ENCODE results near the gene ERLIN1.

ERLIN1 gene

DNA sequence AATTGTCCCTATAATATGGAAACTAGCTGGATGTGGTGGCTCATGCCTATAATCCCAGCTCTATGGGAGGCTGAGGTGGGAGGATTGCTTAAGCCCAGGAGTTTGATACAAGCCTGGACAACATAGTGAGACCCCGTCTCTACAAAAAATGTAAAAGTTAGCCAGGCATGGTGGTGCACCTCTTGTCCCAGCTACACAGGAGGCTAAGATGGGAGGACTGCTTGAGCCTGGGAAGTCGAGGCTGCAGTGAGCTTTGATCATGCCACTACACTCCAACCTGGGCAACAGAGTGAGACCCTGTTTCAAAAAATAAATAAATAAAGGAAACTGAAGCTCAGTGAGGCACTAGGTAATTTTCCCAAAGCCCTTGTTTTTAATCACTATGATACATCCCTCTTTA, 15.7 kb upstream of the ERLIN1 start:
- H4K20me1 ChIP-seq, result 0 out of 22 replicates have a peak, but pooled peaks cover 0 to 5% (median 0%) of the 10 kb centered on the region in 11 experiments
- no peaks in the 10 kb centered on the region for H3K27me3 ChIP-seq
- no peak overlapping the region for H3K9ac ChIP-seq
- H3K4me1 ChIP-seq, result no peaks in the 10 kb centered on the region
- no peak overlapping the region for H3K4me2 ChIP-seq
- H3K36me3 ChIP-seq, result peaks cover 89 to 99% (median 96%) of the 10 kb centered on the region in 11 experiments
- H3K27ac ChIP-seq, result no peak overlapping the region
- no peak for TF ChIP-seq Cebpa-rat (IDR thresholded peaks at IDR 0.05)
- H3K9me3 ChIP-seq (replicated peaks in 1 of 11), result no peaks in the 10 kb centered on the region
- H3K4me3 ChIP-seq, result no peak overlapping the region

- no peak overlapping the region for H3K9ac ChIP-seq
- no peak overlapping the region for H3K4me2 ChIP-seq
- TF ChIP-seq Cebpa-rat (IDR thresholded peaks at IDR 0.05), result no peak
- H3K36me3 ChIP-seq, result peaks cover 87 to 100% (median 96%) of the 10 kb centered on the region in 11 experiments
- peaks cover 0 to 5% (median 0%) of the 10 kb centered on the region in 11 experiments; a peak in 1 of 22 replicates for H4K20me1 ChIP-seq
- no peaks in the 10 kb centered on the region for H3K27me3 ChIP-seq
- peaks cover 0 to 13% (median 2%) of the 10 kb centered on the region in 10 experiments; a peak in 9 of 20 replicates for H3K4me1 ChIP-seq
- H3K4me3 ChIP-seq, result no peak overlapping the region
- H3K27ac ChIP-seq, result no peak overlapping the region
- no peaks in the 10 kb centered on the region for H3K9me3 ChIP-seq (replicated peaks in 1 of 11)
These were observed 8.9 kb upstream of the ERLIN1 start for GRCh38 chr10:100194711-100195110.

DNA sequence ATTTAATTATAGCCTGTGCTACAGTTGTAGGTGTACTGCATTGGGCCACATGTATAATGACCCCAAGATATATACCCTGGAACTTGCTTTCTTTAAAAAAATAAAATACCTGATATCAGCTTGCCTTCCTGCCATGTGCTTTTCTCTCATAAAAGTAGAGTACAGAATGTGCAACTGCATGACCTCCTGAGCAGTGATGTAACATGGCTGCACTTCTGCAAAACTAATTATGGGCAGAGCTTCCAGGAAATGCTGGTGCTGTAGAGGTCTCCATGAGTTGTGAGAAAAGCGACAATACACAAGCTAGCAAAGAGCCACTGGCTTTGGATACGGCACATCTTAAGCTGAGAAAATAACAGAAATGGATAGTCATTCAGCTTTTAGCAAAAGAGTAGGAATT, 6.5 kb upstream of the ERLIN1 start:
- Histone ChIP-seq H3K36me3 (peaks cover 68 to 99% (median 89%) of the 10 kb centered on the region in 11 experiments), H3K27ac (peak overlapping the region in 2 of 11 experiments; percentile 12 to 39; a peak in 2 of 22 replicates), H3K27me3 (no peaks in the 10 kb centered on the region), H4K20me1 (peaks cover 0 to 5% (median 0%) of the 10 kb centered on the region in 11 experiments; a peak in 1 of 22 replicates), H3K4me3 (no peak overlapping the region), H3K9ac (no peak overlapping the region), H3K9me3 (replicated peaks in 1 of 11) (no peaks in the 10 kb centered on the region), H3K4me2 (peak overlapping the region in 4 of 11 experiments; percentile 12 to 63 (median 26); a peak in 6 of 22 replicates), H3K4me1 (peaks cover 3 to 24% (median 9%) of the 10 kb centered on the region in 10 experiments; a peak in 19 of 20 replicates)
- TF ChIP-seq Cebpa-rat (IDR thresholded peaks at IDR 0.05), result no peak

DNA sequence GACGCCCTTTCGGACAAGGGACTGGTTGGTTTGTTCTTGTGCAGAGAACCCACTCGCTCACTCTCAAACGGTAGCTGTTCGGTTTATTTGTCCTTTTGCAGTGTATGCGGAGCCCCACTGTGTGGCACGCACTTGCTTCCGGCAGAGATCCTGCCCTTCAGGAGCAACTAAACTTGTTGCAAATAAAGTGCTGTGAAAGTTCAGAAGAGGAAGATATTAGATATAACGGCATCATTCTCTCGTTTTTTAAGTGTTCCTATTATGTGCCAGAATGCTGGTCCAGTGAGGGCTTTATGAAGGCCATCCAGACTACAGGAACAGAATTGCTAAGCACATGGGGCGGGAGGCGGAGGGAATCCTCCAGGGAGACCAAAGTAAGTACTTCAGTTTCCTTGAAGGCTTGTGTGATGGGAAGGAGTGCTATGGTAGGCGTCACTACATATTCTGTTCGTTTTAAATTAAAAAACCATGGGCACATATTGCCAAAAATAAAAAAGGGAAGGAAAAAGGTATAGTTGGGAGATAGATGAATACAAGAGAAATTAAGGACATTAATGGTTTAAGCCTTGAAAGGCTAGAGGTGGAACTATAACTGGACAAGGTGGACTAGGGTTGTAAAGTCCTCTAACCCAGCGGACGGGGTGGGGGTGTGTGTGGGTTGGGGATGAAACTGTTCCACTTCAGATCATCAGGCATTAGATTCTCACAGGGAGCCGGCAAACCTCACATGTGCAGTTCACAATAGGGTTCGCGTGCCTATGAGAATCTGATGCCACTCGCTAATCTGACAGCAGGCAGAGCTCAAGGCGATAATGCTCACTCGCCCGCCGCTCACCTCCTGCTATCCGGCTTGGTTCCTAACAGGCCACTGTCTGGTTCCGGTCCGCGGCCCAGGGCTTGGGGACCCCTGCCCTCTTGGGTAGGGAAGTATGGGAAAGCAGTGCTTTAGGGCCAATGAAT, 704 bp upstream of the ERLIN1 start:
- H3K4me1 ChIP-seq, result peaks cover 36 to 48% (median 43%) of the 10 kb centered on the region in 10 experiments
- peak overlapping the region; percentile 87 to 96 (median 92) for H3K9ac ChIP-seq
- TF ChIP-seq Cebpa-rat (IDR thresholded peaks at IDR 0.05), result no peak
- H3K27me3 ChIP-seq, result no peaks in the 10 kb centered on the region
- peak overlapping the region; percentile 82 to 97 (median 92) for H3K4me2 ChIP-seq
- H3K4me3 ChIP-seq, result peak overlapping the region; percentile 73 to 98 (median 89)
- H3K36me3 ChIP-seq, result peaks cover 28 to 71% (median 53%) of the 10 kb centered on the region in 11 experiments
- no peaks in the 10 kb centered on the region for H3K9me3 ChIP-seq (replicated peaks in 1 of 11)
- peak overlapping the region; percentile 33 to 96 (median 93); a peak in 21 of 22 replicates for H3K27ac ChIP-seq
- peaks cover 0 to 6% (median 0%) of the 10 kb centered on the region in 11 experiments; a peak in 3 of 22 replicates for H4K20me1 ChIP-seq

DNA sequence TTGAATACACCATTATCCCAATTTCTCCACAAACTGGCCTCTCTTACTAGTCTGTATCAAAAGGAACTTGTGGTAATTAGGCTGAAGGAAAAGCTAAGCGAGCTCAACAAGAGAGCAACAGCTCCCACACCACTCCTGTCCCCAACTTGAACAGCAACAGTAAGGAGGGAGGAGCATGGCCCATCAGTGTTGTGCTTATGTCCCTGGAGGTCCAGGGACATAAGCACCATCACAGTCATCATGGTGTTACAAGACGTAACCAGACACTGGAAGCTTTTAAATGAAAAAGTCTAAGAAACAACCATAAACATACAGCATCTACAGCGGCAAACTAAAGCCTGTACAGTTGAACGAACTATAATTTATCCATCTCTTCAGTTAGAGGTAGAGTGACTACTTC, 989 bp downstream of the ERLIN1 start:
- H3K9ac ChIP-seq, result peak overlapping the region; percentile 87 to 96 (median 92)
- H3K4me2 ChIP-seq, result peak overlapping the region; percentile 82 to 96 (median 91)
- H3K4me1 ChIP-seq, result peaks cover 38 to 48% (median 43%) of the 10 kb centered on the region in 10 experiments
- H4K20me1 ChIP-seq, result peaks cover 0 to 6% (median 0%) of the 10 kb centered on the region in 11 experiments; a peak in 3 of 22 replicates
- H3K36me3 ChIP-seq, result peaks cover 18 to 71% (median 52%) of the 10 kb centered on the region in 11 experiments
- H3K4me3 ChIP-seq, result peak overlapping the region; percentile 73 to 98 (median 89)
- no peak for TF ChIP-seq Cebpa-rat (IDR thresholded peaks at IDR 0.05)
- no peaks in the 10 kb centered on the region for H3K9me3 ChIP-seq (replicated peaks in 1 of 11)
- peak overlapping the region in 10 of 11 experiments; percentile 85 to 96 (median 94); a peak in 20 of 22 replicates for H3K27ac ChIP-seq
- H3K27me3 ChIP-seq, result no peaks in the 10 kb centered on the region

- Histone ChIP-seq H3K4me2 (peak overlapping the region; percentile 82 to 96 (median 91)), H4K20me1 (peaks cover 0 to 6% (median 0%) of the 10 kb centered on the region in 11 experiments; a peak in 4 of 22 replicates), H3K9ac (peak overlapping the region; percentile 87 to 96 (median 92)), H3K27ac (peak overlapping the region in 10 of 11 experiments; percentile 85 to 96 (median 94); a peak in 20 of 22 replicates), H3K9me3 (replicated peaks in 1 of 11) (no peaks in the 10 kb centered on the region), H3K36me3 (peaks cover 21 to 71% (median 52%) of the 10 kb centered on the region in 11 experiments), H3K4me3 (peak overlapping the region; percentile 73 to 98 (median 89)), H3K27me3 (no peaks in the 10 kb centered on the region), H3K4me1 (peaks cover 38 to 48% (median 43%) of the 10 kb centered on the region in 10 experiments)
- TF ChIP-seq Cebpa-rat (IDR thresholded peaks at IDR 0.05), result no peak
These were observed 1.4 kb downstream of the ERLIN1 start for GRCh38 chr10:100184426-100184825.

DNA sequence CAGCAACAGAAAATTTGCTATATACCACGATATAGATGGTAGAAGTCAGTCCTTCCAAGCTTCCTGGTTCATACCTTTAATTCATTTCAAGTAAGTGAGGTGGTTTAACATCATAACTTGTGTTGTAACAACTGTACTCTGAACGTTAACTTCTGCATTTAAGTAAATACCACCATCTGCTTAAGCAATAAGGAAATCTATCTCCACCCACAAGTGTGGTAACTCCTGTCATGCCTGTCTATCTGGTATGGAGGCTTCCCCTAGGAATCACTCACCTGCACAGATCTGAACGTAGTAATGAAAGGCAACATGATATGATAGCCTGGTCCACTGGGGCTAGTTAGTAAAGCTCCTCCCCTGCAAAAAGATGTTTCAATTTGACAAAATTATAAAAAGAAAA, 2.3 kb downstream of the ERLIN1 start:
- peak overlapping the region in 8 of 10 experiments; percentile 73 to 92 (median 88); a peak in 15 of 20 replicates for H3K4me3 ChIP-seq

GRCh38 chr10:100182908-100183307, 2.9 kb downstream of the ERLIN1 start:
- Histone ChIP-seq H3K27me3 (no peaks in the 10 kb centered on the region), H3K9me3 (replicated peaks in 1 of 11) (no peaks in the 10 kb centered on the region), H4K20me1 (peaks cover 0 to 11% (median 0%) of the 10 kb centered on the region in 11 experiments; a peak in 6 of 22 replicates), H3K36me3 (peaks cover 32 to 71% (median 57%) of the 10 kb centered on the region in 11 experiments), H3K4me3 (peak overlapping the region in 5 of 10 experiments; percentile 73 to 92 (median 91); a peak in 6 of 20 replicates), H3K27ac (peak overlapping the region; percentile 30 to 96 (median 93); a peak in 21 of 22 replicates), H3K4me2 (peak overlapping the region; percentile 82 to 96 (median 91)), H3K4me1 (peaks cover 37 to 46% (median 41%) of the 10 kb centered on the region in 10 experiments), H3K9ac (peak overlapping the region; percentile 33 to 96 (median 92); a peak in 17 of 22 replicates)
- no peak for TF ChIP-seq Cebpa-rat (IDR thresholded peaks at IDR 0.05)

More for the DNA sequence above, 2.3 kb downstream of the ERLIN1 start:
- no peaks in the 10 kb centered on the region for H3K9me3 ChIP-seq (replicated peaks in 1 of 11)
- peaks cover 28 to 71% (median 52%) of the 10 kb centered on the region in 11 experiments for H3K36me3 ChIP-seq
- H3K4me2 ChIP-seq, result peak overlapping the region; percentile 82 to 96 (median 91)
- H3K27me3 ChIP-seq, result no peaks in the 10 kb centered on the region
- peaks cover 38 to 48% (median 43%) of the 10 kb centered on the region in 10 experiments for H3K4me1 ChIP-seq
- peaks cover 0 to 11% (median 0%) of the 10 kb centered on the region in 11 experiments; a peak in 5 of 22 replicates for H4K20me1 ChIP-seq
- peak overlapping the region; percentile 30 to 96 (median 93); a peak in 21 of 22 replicates for H3K27ac ChIP-seq
- peak in 7 of 11 experiments; percentile 23 to 79 (median 54); a peak in 6 of 22 replicates for TF ChIP-seq Cebpa-rat (IDR thresholded peaks at IDR 0.05)
- H3K9ac ChIP-seq, result peak overlapping the region; percentile 52 to 96 (median 92); a peak in 19 of 22 replicates
